K562 (cell line): Measurements from ENCODE around the gene COL16A1. TPM values are rescaled to one million over a fixed set of nuclear protein-coding genes. Genes with fewer than 3 reads are reported as not detected.

Experiments
- CXXC5 ChIP-seq: fragments of 250-450 bp; sonication (Bioruptor Pico); IDR thresholded peaks from 2 replicates; pipeline ENCODE4 v1.8.0; 2022; ENCODE audit warnings: inconsistent platforms, mild to moderate bottlenecking, moderate library complexity
- E2F5 ChIP-seq: sonication (generic); formaldehyde crosslinking; IDR thresholded peaks from 2 replicates; pipeline ENCODE4 v1.8.0; 2022; ENCODE audit warnings: mild to moderate bottlenecking, missing genetic modification reagents
- ETV6 ChIP-seq, 3 experiments: fragments of 150-350 bp in 1 of 3; sonication (generic) in 1 of 3; formaldehyde crosslinking in 1 of 3; IDR thresholded peaks; 2 replicates each; pipeline versions ENCODE4 v1.6.1 to v1.8.0; 2014 to 2022; ENCODE audit warnings: borderline replicate concordance in 2 of 3, low read depth in 2 of 3, antibody characterized with exemption in 1 of 3, low read length in 1 of 3, mild to moderate bottlenecking in 1 of 3, missing genetic modification reagents in 1 of 3
- GTF3C2 ChIP-seq: IDR thresholded peaks from 3 replicates; pipeline ENCODE4 v1.6.1; 2011; ENCODE audit warnings: borderline replicate concordance, mild to moderate bottlenecking, moderate library complexity; ENCODE audit not compliant: insufficient read length; ENCODE audit errors: extremely low read depth
- MBD2 ChIP-seq: sonication (generic); IDR thresholded peaks from 2 replicates; pipeline ENCODE4 v1.6.1; 2016; ENCODE audit warnings: low read depth, borderline replicate concordance
- MCM7 ChIP-seq, 2 experiments: fragments of 450-650 bp; IDR thresholded peaks; 2 replicates each; pipeline ENCODE4 v1.6.1; 2016 to 2018
- NRF1 ChIP-seq, 2 experiments: fragments of 450-650 bp; IDR thresholded peaks in 1 of 2; conservative IDR thresholded peaks in 1 of 2; 2 replicates each; pipeline ENCODE4 v1.6.1; 2014; ENCODE audit warnings: mild to moderate bottlenecking in 2 of 2
- PHB2 ChIP-seq: fragments of 450-650 bp; IDR thresholded peaks from 2 replicates; pipeline ENCODE4 v1.6.1; 2017; ENCODE audit warnings: low read depth
- PYGO2 ChIP-seq: fragments of 450-650 bp; IDR thresholded peaks from 2 replicates; pipeline ENCODE4 v1.6.1; 2016; ENCODE audit warnings: mild to moderate bottlenecking, missing genetic modification characterization, moderate library complexity, missing compliant biosample characterization
- RBFOX2 ChIP-seq: fragments of 200-400 bp; formaldehyde crosslinking; IDR thresholded peaks from 2 replicates; pipeline ENCODE4 v1.6.1; 2017; ENCODE audit warnings: low read depth, mild to moderate bottlenecking, low read length, moderate library complexity
- SNIP1 ChIP-seq: fragments of 450-650 bp; IDR thresholded peaks from 2 replicates; pipeline ENCODE4 v1.7.1; 2017; ENCODE audit warnings: low read depth, mild to moderate bottlenecking
- ZC3H4 ChIP-seq: sonication (generic); formaldehyde crosslinking; IDR thresholded peaks from 2 replicates; pipeline ENCODE4 v1.9.0; 2021; ENCODE audit warnings: missing genetic modification reagents, borderline replicate concordance
- ZFX ChIP-seq: sonication (generic); formaldehyde crosslinking; IDR thresholded peaks from 2 replicates; pipeline ENCODE4 v1.8.0; 2022; ENCODE audit warnings: mild to moderate bottlenecking, missing genetic modification reagents, moderate library complexity
- polyA plus RNA-seq, 8 experiments: library from polyadenylated mRNA; depleted of rRNA in 4 of 8; stranded (reverse) in 5 of 8; unstranded in 3 of 8; fragments of >200 nt; fragmentation: Nextera tagmentation in 2 of 8; fragmentation: Illumina TruSeq in 1 of 8; extraction: Ambion mirVana in 2 of 8; extraction: Trizol in 1 of 8; gene quantifications; 2 replicates each; pipeline versions ENCODE4 v1.2.1 to v1.2.3, GENCODE V29; 2011 to 2014; ENCODE audit warnings: inconsistent platforms in 1 of 8, missing spikeins in 1 of 8
- total RNA-seq, 7 experiments: library from RNA; depleted of rRNA in 6 of 7; stranded (reverse); fragments of >200 nt in 6 of 7; fragmentation: Illumina TruSeq in 2 of 7; extraction: Trizol in 2 of 7; gene quantifications; 2 replicates each; pipeline versions ENCODE4 v1.2.1 to v1.2.3, GENCODE V29; 2011 to 2021; ENCODE audit warnings: low replicate concordance in 1 of 7
- TF ChIP-seq, protein P1 (sequence below), 2 experiments: IDR thresholded peaks; 2 replicates each; pipeline ENCODE4 v1.6.1; 2011; ENCODE audit warnings: borderline replicate concordance in 1 of 2, control low read depth in 1 of 2, low read depth in 1 of 2, low read length in 1 of 2, mild to moderate bottlenecking in 1 of 2, mixed read lengths in 1 of 2, moderate library complexity in 1 of 2; ENCODE audit not compliant: insufficient read depth in 1 of 2, insufficient read length in 1 of 2, poor library complexity in 1 of 2, severe bottlenecking in 1 of 2; ENCODE audit errors: extremely low read depth in 1 of 2
- TF ChIP-seq, protein P2 (sequence below): fragments of 250-450 bp; sonication (Bioruptor Pico); IDR thresholded peaks from 2 replicates; pipeline ENCODE4 v1.8.0; 2021; ENCODE audit warnings: borderline replicate concordance, mild to moderate bottlenecking, moderate library complexity; ENCODE audit not compliant: poor library complexity, severe bottlenecking
- TF ChIP-seq, protein P3 (sequence below): sonication (generic); formaldehyde crosslinking; IDR thresholded peaks from 2 replicates; pipeline ENCODE4 v1.8.0; 2023; ENCODE audit warnings: mild to moderate bottlenecking, missing genetic modification reagents

The COL16A1 gene
- total and polyA plus RNA-seq, 9 of the 15 experiments (the other 6 are each of a cell fraction or from before 2014, with no cell fraction given), result 0.11 to 0.60 (median 0.11) TPM; not detected in 6

GRCh38 chr1:31742462-31743212 lies 38.8 kb upstream of the COL16A1 start (continued):
- TF ChIP-seq, protein P1, sequence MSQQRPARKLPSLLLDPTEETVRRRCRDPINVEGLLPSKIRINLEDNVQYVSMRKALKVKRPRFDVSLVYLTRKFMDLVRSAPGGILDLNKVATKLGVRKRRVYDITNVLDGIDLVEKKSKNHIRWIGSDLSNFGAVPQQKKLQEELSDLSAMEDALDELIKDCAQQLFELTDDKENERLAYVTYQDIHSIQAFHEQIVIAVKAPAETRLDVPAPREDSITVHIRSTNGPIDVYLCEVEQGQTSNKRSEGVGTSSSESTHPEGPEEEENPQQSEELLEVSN (IDR thresholded peaks at IDR 0.05; ENCODE audit: borderline replicate concordance in 1 of 2, extremely low read depth in 1 of 2, insufficient read depth in 1 of 2, insufficient read length in 1 of 2, low read depth in 1 of 2, low read length in 1 of 2, poor library complexity in 1 of 2, severe bottlenecking in 1 of 2), result peak; percentile 86 to 95
- TF ChIP-seq PYGO2 (tag), result no peak
- TF ChIP-seq PHB2, result no peak
- no peak for TF ChIP-seq GTF3C2
- TF ChIP-seq, protein P2, sequence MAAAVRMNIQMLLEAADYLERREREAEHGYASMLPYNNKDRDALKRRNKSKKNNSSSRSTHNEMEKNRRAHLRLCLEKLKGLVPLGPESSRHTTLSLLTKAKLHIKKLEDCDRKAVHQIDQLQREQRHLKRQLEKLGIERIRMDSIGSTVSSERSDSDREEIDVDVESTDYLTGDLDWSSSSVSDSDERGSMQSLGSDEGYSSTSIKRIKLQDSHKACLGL (CRISPR knock-in tag), result no peak
- TF ChIP-seq, protein P3, sequence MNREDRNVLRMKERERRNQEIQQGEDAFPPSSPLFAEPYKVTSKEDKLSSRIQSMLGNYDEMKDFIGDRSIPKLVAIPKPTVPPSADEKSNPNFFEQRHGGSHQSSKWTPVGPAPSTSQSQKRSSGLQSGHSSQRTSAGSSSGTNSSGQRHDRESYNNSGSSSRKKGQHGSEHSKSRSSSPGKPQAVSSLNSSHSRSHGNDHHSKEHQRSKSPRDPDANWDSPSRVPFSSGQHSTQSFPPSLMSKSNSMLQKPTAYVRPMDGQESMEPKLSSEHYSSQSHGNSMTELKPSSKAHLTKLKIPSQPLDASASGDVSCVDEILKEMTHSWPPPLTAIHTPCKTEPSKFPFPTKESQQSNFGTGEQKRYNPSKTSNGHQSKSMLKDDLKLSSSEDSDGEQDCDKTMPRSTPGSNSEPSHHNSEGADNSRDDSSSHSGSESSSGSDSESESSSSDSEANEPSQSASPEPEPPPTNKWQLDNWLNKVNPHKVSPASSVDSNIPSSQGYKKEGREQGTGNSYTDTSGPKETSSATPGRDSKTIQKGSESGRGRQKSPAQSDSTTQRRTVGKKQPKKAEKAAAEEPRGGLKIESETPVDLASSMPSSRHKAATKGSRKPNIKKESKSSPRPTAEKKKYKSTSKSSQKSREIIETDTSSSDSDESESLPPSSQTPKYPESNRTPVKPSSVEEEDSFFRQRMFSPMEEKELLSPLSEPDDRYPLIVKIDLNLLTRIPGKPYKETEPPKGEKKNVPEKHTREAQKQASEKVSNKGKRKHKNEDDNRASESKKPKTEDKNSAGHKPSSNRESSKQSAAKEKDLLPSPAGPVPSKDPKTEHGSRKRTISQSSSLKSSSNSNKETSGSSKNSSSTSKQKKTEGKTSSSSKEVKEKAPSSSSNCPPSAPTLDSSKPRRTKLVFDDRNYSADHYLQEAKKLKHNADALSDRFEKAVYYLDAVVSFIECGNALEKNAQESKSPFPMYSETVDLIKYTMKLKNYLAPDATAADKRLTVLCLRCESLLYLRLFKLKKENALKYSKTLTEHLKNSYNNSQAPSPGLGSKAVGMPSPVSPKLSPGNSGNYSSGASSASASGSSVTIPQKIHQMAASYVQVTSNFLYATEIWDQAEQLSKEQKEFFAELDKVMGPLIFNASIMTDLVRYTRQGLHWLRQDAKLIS (CRISPR knock-in tag), result no peak
- no peak for TF ChIP-seq ZFX (CRISPR knock-in tag)
- TF ChIP-seq NRF1 (conservative IDR thresholded peaks at IDR 0.05 in 1 of 2, IDR thresholded peaks at IDR 0.05 in 1 of 2), result peak; percentile 36 to 41; a peak in 2 of 4 replicates
- no peak for TF ChIP-seq E2F5
- no peak for TF ChIP-seq SNIP1
- no peak for TF ChIP-seq ETV6 (IDR thresholded peaks at IDR 0.05; ENCODE audit: borderline replicate concordance in 1 of 2, low read depth in 2 of 2, low read length in 1 of 2)
- TF ChIP-seq ETV6 (CRISPR knock-in tag; IDR thresholded peaks at IDR 0.05; ENCODE audit: borderline replicate concordance), result no peak
- TF ChIP-seq CXXC5 (CRISPR knock-in tag), result peak; percentile 55
- no peak for TF ChIP-seq MCM7 (IDR thresholded peaks at IDR 0.05)
- 0 out of 2 replicates have a peak, but pooled peaks have one; percentile 31 for TF ChIP-seq RBFOX2
- TF ChIP-seq MBD2, result no peak
- no peak for TF ChIP-seq ZC3H4
